Measurements from ENCODE around the gene INPP5E. TPM values are rescaled to one million over a fixed set of nuclear protein-coding genes. Genes with fewer than 3 reads are reported as not detected.
A peak's percentile ranks its signal among the peaks of the same experiment; 100 is the strongest.

INPP5E gene
- polyA plus RNA-seq, 1 donor: 10.9 TPM

DNA sequence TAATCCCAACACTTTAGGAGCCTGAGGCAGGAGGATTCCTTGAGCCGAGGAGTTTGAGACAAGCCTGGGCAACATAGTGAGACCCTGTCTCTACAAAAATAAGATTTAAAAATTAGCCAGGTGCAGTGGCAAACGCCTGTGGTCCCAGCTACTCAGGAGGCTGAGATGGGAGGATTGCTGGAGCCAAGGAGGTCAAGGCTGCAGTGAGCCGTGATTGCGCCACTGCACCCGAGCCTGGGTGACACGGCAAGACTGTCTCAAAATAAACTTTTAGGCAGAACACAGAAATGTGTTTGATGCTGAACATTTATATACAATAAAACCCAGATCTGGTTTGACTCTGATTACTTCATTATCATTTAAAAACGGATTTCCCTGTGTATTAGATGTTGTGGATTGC lies 34.2 kb downstream of the INPP5E start:
- no peak for DNase-seq (ENCODE audit: low read depth)

DNA sequence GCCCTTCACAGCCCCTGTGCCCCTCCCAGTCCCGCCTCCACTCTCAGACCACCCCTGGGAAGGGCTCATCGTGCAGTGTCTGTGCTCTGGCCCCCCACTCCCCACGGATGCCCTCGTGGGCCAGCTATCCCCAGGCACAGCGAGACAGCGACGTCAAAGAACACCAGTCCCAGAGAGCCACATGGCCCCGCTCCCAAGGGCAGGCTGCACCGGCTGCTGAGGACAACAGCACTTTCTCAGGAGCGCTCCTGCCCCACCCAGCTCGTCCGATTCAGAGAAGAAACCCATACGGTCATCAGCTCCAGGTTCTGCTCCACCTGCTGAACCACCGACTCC lies 34.9 kb downstream of the INPP5E start:
- DNase-seq (ENCODE audit: low read depth): no peak

DNA sequence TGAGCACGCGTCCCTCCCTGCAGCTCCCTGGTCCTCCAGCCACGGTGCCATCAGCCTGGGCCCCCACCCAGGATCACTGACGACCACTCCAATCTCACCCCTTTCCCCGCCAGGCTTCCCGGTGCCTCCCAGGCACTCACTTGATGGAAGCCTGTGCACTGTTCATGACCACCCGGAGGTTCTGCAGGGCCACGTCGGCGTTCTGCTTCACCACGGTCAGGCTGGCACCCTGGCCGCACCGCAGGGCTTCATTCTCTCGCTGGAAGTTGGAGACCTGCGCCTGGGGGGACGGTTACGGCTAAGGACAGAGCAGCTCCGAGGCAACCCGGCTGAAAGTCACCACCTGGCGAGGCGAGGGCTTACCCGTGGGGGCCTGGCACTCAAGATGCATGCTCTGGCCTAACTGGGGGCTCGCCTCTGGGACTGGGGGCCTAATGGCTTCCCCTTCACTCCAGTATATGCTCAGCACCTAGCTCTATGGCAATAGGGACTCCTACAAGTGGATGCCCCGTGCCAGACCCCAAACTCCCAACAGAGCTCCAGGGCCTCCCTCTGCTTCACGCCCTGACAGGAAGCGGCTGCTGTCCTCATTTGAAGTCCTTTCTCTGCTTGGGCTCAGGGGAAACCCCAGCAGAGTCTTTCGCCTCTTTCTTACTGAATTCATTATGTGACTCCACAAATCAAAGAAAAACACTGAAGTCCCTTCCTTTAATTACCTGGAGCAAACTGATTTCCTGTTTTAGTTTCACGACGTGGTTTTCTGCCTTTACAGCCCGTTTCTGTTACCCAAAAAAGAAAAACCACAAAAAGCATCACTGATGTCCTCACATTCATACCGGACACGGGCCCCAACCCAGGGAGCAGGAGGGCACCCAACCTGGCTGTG lies 35.5 kb downstream of the INPP5E start:
- no peak for DNase-seq (ENCODE audit: low read depth)

DNA sequence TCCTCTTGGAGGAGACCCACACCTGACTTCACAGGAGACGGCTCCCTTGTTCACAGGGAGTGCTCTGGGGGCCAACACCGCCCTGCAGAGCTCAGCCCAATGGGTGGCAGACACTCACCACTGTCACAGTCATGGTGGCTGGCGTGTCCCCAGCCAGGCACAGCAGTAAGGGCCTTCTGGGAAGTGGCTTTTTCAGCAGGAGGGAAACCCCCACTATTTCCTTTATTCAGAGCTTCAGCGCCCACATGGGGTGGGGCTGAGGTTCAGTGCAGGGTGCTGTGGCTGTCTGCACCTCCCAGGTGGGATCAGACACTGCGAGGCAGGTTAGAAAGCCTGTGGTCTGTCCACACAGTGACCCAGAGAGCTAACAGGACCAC lies 36.1 kb downstream of the INPP5E start:
- DNase-seq (ENCODE audit: low read depth): no peak

DNA sequence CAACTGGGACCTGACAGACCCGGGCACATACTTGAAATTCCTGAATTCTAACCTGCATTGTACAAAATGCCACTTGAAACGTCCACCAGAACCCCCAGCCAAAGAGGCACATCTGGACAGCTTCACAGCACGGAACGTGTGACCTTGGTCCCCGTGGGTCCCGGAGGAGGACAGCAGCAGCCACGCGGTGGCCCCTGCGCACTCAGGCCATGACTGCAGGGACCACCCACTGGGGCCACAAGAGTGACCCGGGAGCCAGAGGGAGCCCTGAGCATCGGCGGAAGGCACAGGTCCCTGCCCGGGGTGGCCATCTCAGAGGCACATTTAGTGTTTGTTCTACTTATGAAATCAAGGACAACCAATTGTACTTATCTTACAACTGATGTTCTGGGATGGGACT lies 37.6 kb downstream of the INPP5E start:
- no peak for DNase-seq (ENCODE audit: low read depth)

DNA sequence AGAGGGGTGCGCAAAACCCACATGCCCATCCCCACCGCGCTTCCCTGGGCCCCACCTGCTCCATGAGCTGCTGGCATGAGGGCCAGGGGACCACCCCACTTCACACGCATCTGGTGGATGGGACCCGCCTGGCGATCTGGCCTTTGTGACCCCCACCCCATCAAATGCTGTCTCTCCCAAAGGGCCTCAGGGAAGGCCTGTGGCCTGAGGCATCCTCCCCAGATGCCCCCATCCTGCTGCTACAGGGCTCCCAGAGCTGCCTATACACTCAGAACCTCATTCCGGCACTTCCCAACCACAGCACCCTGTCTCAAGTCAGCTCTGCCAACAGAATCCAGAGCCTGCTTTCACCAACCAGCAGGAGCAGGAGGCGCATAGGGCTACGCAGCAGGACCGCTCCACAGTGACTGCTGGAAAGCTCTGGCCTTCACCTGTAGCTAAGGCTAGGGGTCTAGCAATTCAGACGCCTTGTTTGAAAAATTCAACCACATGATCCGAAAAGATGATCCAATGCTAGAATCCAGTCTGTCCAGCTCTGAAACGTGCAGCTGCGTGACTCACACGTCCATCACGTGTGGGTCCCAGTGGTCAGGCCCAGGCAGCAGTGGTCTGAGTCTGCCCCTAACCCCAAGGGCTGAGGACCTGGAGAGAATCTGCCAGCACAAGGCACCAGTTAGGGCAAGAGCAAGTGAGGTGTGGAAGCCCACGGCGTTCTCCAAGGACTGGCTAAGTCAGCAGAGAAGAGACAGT lies 38.3 kb downstream of the INPP5E start:
- no peak for DNase-seq (ENCODE audit: low read depth)

DNA sequence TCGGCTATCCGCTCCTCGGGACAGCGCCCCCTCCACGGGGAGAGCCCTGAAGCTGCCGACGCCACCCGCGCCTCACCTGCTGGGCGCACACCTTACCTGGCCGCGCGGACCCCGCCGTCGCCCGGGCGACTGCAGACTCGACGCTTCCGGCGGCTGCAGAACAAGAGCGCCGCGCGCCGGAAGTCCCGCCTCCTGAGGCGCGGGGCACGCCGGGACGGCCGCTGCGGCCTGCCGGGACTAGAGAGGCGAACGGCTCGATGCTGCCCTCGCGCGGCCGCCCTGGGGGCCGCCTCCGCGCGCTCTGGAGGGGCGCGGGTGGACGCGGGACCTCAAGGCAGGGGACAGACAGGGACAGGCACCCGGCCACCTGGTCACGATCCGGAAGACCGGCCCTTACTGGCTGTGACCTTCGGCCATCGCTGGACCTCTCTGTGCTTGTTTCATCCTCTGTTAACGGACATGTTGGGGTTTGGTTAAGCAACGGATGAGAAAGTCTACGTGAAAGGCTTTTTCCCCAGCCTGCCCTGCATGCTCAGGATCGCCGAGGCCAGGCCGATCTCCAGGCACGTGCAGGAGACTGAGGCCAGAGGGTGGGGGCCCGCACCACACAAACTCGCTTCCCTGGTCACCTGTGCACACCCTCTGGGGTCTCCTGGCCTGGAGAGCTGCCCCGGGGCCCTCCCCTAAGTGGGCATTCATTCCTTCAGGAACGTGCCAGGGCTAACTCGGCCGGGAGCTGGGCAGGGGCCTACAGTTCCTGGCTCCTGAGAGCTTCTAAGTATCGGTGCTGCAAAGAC lies 39.4 kb downstream of the INPP5E start, which contains the start of gene SNAPC4:
TSS of gene SNAPC4 (minus strand) at position 133 of the 797 bp plus-strand sequence. CDS start 1,742 bp downstream, outside the sequence.
- DNase-seq (ENCODE audit: low read depth): peak; percentile 62

DNA sequence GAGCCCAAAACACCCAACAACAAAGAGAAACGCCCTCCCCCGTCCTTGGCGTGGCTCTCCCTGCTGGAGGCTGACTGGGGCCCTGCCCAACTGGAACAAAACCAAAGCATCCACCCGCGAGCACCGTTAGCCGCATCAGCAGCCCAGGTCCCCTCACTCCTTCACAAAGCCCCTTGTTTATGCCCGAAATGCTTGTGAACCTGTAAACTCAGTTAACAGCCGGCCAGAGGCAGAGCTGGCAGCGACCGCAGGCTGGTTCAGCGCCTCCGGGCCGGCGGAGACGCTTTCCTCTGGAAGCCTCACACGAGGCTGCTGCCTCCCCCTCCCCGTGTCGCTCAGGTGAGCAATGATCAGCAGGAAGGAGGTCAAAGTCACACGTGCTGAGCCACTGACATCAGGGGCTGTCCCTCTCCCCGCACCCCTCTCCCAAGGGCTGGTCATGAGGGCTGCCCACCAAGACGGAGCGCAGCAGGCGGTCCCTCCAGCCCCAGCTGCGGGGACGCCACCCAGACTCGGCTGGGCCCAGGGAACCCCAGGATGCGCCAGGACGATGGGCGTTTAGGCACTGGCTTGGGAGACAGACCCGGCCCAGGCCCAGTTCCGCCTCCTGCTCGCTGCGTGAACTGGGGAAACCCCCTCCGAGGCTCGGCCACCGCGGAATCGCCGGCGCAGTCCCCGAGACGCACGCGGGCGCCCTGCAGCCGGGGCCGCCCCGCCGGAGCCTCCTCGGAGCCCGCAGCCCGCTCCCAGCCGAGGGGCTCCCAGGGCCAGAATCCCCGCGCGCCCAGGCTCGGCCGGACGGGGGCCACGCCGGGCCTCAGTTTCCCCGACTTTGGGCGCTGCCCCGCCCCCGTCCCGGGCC lies 40.2 kb downstream of the INPP5E start:
- DNase-seq (ENCODE audit: low read depth): no peak

DNA sequence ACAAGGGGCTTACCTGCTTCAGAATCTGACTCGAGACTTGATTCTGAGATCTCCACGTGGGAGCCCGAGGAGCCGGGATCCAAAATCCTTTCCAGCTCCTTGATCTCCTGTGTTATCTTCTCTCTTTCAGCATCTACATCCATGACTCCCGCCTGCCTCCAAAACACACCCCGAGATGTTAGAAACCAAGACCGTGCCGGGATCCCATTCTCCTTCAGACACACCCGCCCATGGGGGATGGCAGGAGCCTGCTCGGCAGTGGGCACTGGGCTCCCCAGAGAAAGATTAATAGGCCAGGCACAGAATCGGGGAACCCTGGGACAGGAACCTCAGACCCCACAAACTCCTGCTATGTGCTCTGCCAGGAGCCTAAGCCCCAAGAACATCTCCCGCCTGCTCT lies 41.4 kb downstream of the INPP5E start:
- no peak for DNase-seq (ENCODE audit: low read depth)

DNA sequence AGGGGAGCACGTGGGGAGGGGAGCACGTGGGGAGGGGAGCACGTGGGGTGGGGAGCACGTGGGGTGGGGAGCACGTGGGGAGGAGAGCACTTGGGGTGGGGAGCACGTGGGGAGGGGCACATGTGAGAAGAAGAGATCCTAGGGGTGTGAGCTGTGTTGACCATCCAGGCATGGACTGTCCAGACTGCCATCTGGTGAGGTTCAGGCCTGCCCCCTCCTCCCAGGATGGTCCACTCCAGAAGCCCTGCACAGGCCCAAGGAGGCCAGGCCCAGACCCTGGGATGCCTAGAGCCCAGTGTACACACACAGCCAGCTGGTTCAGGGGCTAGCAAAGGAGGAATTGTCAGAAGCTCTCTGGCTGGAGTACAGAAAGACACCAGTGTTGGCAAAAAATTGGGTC lies 42.0 kb downstream of the INPP5E start:
- DNase-seq (ENCODE audit: low read depth): no peak

DNA sequence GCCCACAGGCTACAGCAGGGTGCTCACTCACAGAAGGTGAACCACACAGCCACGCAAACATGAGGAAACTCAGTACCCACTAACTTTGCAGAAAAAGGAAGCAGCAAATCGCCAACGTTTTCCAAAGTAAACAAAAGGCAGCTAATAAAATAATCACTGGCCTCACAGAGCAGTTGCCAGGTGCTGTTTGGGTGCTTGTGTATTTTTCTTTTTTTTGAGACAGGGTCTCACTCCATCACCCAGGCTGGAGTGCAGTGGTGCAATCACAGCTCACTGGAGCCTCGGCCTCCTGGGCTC lies 43.5 kb downstream of the INPP5E start:
- DNase-seq (ENCODE audit: low read depth): no peak

DNA sequence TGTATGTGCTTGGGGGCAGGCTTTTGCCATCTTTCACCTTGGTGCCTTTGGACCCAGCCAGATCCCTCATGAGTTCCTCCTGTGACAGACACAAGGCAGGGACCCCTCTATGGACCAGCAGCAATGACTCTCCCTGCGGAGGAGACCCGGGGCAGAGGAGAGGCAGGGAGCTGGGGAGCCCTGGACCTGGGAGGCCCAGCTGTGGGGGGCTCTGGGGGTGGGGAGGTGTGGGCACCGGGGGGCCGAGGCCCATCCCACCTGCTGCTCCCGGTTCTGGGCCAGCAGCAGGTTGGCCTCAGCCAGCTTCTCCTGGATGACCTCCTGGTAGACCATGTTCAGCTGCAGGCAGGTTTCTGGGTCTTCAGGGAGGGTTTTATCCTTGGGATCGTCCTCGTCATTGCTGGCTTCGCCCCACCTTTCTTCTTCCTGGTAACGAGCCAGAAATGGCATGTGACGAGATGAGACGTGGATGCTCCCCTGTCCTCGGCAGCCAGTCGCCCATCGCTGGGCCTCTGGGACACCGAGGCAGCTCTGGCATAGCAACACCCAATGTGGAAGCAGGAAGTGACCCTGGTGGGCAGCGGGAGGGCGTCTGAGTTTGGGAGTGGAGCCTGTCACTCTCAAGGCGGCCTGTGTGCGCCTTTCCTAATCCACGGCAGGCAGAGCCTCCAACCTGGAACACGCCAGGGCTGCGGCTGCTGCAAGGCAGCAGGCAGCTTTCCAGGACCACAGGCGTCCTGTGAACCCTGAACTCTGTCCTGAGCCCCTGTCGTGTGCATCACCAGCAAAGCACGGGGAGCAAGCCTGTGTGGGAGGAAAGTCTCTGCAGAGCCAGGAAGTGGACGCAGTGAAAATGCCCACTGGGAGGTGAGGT lies 44.1 kb downstream of the INPP5E start:
- no peak for DNase-seq (ENCODE audit: low read depth)

DNA sequence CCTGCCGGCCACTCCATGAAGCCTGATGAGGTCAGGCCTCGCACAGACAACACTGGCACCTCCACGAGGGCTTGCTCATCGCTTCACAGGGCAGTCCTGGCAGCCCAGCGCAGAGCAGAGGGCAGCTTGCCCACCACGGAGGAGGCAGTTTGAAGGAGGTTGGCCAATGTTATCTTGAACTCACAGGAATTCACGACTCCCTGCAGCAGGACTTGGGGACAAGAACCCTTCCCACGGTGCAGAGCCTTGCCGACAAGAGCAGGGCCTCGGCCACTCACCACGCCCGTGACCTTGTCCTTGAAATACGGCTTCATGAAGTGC lies 44.7 kb downstream of the INPP5E start:
- DNase-seq (ENCODE audit: low read depth): no peak

DNA sequence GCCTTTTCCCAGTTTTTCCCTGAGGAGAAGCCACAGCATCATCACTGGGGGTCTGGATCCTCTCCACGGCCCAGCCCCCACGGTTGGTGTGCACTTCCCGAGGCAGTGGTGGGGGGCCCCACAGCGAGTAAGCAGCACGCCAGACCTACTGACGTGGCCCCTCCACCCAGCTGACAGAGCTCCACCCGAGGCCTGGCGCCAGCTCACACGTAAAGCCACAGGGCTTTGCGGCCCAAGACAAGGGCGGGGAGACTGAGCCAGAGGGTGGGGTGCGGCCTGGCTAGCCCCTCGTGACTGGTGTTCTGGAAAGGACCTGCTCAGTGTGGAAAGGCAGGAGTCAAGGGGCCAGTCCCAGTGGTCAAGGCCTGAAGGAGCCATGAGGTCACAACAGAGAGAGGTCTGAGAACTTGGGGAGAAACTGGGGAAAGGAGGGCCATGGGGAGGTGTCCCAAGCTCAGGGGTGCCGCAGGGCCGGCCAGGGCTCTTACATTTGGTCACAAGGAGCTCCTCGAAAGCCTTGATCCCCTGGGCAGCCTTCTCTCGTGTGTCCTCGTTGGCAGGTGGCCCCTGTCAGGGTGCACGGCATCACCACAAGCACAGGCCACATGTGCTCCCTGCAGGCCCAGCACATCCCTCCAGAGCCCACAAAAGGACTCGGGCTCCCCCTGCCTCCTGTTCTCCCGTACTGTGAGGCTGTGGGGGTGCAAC lies 45.2 kb downstream of the INPP5E start:
- no peak for DNase-seq (ENCODE audit: low read depth)

DNA sequence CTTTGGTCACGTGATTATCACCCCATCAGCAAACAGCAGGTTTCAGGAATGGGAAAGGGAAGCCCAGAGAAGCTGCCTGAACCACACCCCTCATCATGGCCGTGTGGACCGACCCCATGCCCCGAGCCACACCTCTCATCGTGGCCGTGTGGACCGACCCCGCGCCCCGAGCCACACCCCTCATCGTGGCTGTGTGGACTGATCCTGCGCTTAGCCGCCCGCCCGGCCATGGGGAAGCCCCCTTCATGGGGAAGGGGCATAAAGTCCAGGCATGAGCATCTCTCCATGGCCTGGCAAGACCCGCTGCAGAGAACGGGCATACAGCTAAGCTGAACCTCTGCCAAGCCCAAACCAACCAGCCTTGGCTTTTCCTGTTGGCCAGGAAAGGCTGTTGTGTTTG lies 46.1 kb downstream of the INPP5E start:
- DNase-seq (ENCODE audit: low read depth): no peak

DNA sequence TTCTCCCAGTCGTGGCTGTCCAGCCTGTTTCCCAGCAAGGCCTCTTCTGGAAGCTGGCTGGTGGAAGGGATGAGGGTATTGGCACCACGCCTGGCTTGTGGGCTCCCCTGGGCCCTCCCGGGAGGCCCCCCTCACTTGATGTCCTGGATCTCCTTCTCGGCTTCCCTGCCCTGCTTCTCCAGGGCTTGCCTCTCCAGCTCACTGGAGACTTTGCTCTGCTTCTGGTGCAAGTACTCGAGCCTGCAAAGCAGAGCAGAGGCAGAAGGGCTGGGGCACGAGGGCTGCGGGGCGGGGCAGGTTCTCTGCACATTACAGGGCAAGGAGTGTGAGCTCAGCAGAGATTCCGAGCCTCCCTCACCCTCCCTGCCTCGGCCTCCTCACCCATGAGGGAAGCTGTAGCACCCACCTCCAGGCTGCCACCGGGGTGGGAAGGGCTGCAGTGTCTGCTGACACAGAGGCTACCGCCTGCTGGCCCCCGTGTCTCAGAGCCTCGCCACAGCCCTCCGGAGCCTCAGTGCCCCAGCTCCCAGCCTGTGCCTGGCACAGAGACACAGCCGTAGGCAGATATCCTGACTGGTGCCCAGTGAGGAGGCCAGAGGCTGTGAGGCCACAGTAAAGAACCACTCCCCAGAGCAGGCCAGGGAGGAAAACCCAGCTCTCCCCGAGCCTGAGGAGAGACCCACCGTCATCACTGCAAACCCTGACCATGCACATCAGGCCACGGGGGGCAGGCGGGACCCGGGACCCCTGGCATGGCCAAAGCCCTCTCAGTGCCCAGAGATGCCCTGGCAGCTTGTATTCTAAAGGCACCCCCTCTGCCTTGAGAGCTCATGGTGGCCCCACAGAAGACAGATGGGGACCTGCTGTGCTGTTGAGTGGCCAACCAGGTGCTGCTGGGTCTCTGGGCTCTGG lies 46.9 kb downstream of the INPP5E start:
- no peak for DNase-seq (ENCODE audit: low read depth)

DNA sequence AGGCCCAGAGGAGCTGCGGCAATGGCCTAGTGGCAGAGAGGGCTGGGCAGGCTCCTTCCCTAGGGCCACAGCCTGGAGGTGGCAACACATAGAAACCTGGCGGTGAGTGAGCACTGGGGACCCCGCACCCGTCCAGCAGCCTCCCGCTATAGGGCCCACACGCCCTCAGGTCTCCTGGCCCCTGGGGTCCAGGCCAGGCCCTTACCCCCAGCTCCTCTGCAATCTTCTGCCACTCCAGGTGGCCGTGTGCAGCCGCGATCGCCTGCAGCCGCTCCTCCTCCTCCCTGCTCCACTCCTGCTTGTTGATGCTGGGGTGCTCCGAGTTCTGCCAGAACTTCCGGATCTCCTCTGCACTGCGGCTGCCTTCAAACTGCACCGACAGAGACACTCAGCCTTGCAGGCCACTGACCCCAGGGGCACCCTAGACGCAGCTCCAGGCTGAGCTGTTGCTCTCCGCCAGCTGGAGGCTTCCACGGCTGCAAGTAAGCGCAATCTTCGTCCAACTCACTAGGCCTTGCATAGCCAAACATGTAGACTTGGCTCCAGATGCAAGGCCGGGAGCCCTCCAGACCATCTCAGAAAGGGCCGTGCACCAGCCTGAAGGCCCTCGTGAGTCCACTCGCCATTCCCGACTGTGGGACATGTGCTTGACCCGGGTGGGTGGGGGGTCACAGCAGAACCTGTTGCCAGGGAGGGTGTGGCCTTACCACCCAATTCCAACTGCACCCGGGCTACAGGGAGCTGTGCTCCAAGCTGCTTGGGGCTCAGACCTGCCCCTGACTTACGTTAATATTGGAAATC lies 47.7 kb downstream of the INPP5E start:
- DNase-seq (ENCODE audit: low read depth): no peak

DNA sequence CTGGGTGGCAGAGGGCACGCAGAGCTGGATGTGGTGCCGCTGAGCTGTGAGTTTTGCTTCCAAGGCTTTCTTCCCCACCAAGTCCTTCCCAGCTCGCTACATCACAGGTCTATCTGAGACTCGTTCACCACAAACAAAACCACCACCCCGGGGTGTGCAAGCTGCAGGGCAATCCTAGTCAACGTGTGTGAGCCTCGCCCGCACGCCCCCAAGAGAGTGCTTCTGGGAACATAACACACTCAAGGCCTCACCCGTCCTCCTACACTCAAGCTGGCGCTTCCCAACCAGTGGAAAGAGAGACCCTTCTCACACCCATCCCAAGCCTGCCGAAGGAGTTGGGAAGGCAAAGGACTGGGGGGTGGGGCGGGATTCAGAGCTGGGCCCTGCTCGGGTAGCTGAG lies 50.2 kb downstream of the INPP5E start:
- no peak for DNase-seq (ENCODE audit: low read depth)

Data from forelimb muscle (tissue), 1 donor.